Vagina (tissue), 2 donors: ENCODE measurements around the gene TPX2. TPM values are rescaled to one million over a fixed set of nuclear protein-coding genes. Genes with fewer than 3 reads are reported as not detected.

ENCODE experiments used
- DNase-seq, 2 donors: peaks; one replicate each; pipeline ENCODE4 v3.0.0-alpha.2; 2017; ENCODE audit errors: extremely low spot score in 2 of 2
- H3K27ac ChIP-seq: fragments of 200-600 bp; sonication (generic); one replicate; pipeline ENCODE4 v1.5.1; 2019
- H3K27me3 ChIP-seq: fragments of 200-600 bp; sonication (generic); one replicate; pipeline ENCODE4 v1.5.1; 2019
- H3K36me3 ChIP-seq, 2 donors: fragments of 200-600 bp; sonication (generic); one replicate each; pipeline ENCODE4 v1.5.1; 2017 to 2019
- H3K4me1 ChIP-seq: fragments of 200-600 bp; sonication (generic); one replicate; pipeline ENCODE4 v1.5.1; 2019
- H3K4me3 ChIP-seq, 2 donors: fragments of 200-600 bp; sonication (generic); 1 replicate in 1 of 2; 2 replicates in 1 of 2; pipeline ENCODE4 v1.5.1; 2016 to 2019
- H3K9me3 ChIP-seq: fragments of 200-600 bp; sonication (generic); one replicate; pipeline ENCODE4 v1.5.1; 2019
- POLR2A ChIP-seq, 2 donors: fragments of 450-650 bp; IDR thresholded peaks; one replicate each; pipeline ENCODE4 v1.6.1; 2017; ENCODE audit warnings: antibody characterized with exemption in 2 of 2, mild to moderate bottlenecking in 2 of 2, moderate library complexity in 2 of 2
- POLR2AphosphoS5 ChIP-seq, 2 donors: sonication (generic); formaldehyde crosslinking; IDR thresholded peaks; one replicate each; pipeline ENCODE4 v1.9.0; 2017; ENCODE audit warnings: antibody characterized with exemption in 2 of 2, mild to moderate bottlenecking in 2 of 2, low read depth in 1 of 2; ENCODE audit not compliant: insufficient read depth in 1 of 2
- intact Hi-C: fragments of 100-400 bp; cut with DNase I; formaldehyde crosslinking; loops from one replicate; pipeline ENCODE4 v1.15.1; 2023
- total RNA-seq: library from RNA; depleted of rRNA; stranded (reverse); fragments of >200 nt; gene quantifications from one replicate; pipeline ENCODE4 v1.2.3, GENCODE V29; 2016
- TF ChIP-seq, protein P1 (sequence below), 3 experiments: fragments of 450-650 bp in 2 of 3; fragments of 200-600 bp in 1 of 3; sonication (generic) in 1 of 3; IDR thresholded peaks; one replicate each; pipeline ENCODE4 v1.5.1; 2017 to 2019; ENCODE audit warnings: antibody characterized with exemption in 3 of 3, mild to moderate bottlenecking in 2 of 3, moderate library complexity in 2 of 3

The TPX2 gene
- total RNA-seq, 1 donor from 2014 or later, result 6.1 TPM

DNA sequence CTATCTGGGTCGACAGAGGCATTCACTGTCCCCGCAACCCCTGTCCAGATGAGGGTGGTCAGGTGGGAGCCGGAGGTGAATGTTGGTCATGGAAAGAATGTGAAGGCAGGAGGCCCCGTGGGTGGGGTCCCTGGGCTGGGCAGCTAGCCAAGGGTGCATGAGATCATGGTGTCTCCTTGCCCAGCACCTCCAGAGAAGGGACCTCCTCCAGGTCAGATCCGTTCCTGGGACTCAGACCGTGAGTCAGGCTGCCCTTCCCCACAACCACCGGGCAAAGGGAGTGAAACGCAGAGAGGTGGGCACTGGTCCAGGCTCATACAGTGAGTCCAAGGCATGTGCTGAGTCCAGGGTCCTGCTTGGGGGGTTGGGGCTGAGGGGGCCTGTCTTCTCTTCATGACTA lies 102.8 kb downstream of the TPX2 start:
- Histone ChIP-seq H3K9me3 (no peaks in the 10 kb centered on the region), H3K36me3 (no peaks in the 10 kb centered on the region), H3K27me3 (no peaks in the 10 kb centered on the region), H3K4me1 (peaks cover 31% of the 10 kb centered on the region), H3K4me3 (no peak overlapping the region), H3K27ac (peak overlapping the region; percentile 66)
- no peak for DNase-seq
- TF ChIP-seq POLR2A (IDR thresholded peaks at IDR 0.05) (no peak), POLR2AphosphoS5 (IDR thresholded peaks at IDR 0.05; ENCODE audit: insufficient read depth in 1 of 2, low read depth in 1 of 2) (no peak)
- TF ChIP-seq, protein P1, sequence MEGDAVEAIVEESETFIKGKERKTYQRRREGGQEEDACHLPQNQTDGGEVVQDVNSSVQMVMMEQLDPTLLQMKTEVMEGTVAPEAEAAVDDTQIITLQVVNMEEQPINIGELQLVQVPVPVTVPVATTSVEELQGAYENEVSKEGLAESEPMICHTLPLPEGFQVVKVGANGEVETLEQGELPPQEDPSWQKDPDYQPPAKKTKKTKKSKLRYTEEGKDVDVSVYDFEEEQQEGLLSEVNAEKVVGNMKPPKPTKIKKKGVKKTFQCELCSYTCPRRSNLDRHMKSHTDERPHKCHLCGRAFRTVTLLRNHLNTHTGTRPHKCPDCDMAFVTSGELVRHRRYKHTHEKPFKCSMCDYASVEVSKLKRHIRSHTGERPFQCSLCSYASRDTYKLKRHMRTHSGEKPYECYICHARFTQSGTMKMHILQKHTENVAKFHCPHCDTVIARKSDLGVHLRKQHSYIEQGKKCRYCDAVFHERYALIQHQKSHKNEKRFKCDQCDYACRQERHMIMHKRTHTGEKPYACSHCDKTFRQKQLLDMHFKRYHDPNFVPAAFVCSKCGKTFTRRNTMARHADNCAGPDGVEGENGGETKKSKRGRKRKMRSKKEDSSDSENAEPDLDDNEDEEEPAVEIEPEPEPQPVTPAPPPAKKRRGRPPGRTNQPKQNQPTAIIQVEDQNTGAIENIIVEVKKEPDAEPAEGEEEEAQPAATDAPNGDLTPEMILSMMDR (IDR thresholded peaks at IDR 0.05), result no peak
- intact Hi-C loops, result no loop called here

DNA sequence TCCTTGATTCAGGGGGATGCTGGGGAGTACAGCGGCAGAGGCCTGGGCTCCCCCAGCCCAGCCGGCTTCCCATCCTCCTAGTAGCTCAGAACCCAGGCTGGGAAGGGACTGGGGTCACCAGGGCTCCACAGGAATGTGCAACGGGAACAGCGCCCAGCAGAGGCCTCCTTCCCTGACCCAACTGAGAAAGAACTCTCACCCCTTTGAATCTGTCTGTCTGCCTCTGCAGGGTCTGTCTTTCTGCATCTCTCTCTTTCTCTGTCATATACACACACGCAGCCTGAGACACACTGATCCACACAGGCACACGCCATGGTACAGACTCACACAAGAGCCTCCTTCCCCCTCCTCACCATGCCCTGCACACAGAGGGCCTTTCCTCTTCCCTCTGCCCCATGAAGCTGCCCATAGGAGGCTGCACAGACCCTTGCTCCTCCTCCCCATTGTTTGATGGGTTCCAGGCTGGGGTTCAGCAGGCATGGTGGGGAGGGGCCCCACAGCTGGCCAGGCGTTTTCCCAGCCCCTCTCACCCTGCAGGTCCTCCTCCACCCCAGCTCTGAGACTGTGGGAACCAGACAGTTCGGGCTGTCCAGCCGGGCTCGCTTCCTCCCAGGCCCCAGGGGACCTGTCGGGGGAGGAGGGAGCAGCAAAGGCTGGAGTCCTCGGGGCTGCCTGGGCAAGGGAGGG lies 103.5 kb downstream of the TPX2 start:
- Histone ChIP-seq H3K27me3 (no peaks in the 10 kb centered on the region), H3K4me1 (peaks cover 27% of the 10 kb centered on the region), H3K27ac (peak overlapping the region; percentile 66), H3K9me3 (no peaks in the 10 kb centered on the region), H3K4me3 (no peak overlapping the region), H3K36me3 (no peaks in the 10 kb centered on the region)
- no peak for DNase-seq
- intact Hi-C loops, result no loop called here
- TF ChIP-seq, protein P1 (IDR thresholded peaks at IDR 0.05), result no peak
- TF ChIP-seq POLR2AphosphoS5 (IDR thresholded peaks at IDR 0.05; ENCODE audit: insufficient read depth in 1 of 2, low read depth in 1 of 2), result peak in 1 of 2 donors; percentile 17

DNA sequence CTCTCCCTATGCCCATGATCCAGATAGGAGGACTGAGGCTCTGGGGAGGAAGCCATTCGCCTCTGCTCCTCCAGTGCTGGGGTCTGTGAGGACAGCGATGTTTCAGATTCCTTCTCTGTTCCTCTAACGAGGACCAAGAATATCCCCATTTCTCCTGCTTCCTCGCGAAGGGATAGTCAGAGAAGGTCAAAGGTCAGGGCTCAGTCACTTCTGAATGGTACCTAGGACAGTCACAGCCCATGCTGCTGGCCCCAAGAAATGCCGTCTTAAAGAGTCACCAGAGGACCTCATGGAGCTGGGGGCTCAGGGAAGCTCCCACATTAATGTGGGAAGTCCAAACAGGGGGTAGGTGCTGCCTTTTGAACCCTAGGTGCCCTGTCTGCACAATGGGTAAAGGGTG lies 104.2 kb downstream of the TPX2 start:
- TF ChIP-seq POLR2AphosphoS5 (IDR thresholded peaks at IDR 0.05; ENCODE audit: insufficient read depth in 1 of 2, low read depth in 1 of 2) (no peak), POLR2A (IDR thresholded peaks at IDR 0.05) (no peak)
- TF ChIP-seq, protein P1 (IDR thresholded peaks at IDR 0.05), result no peak
- Histone ChIP-seq H3K36me3 (no peaks in the 10 kb centered on the region), H3K4me3 (peak overlapping the region in 1 of 2 donors; percentile 31), H3K27ac (peak overlapping the region; percentile 66), H3K27me3 (no peaks in the 10 kb centered on the region), H3K4me1 (peaks cover 27% of the 10 kb centered on the region), H3K9me3 (no peaks in the 10 kb centered on the region)
- intact Hi-C loops, result no loop called here
- no peak for DNase-seq

DNA sequence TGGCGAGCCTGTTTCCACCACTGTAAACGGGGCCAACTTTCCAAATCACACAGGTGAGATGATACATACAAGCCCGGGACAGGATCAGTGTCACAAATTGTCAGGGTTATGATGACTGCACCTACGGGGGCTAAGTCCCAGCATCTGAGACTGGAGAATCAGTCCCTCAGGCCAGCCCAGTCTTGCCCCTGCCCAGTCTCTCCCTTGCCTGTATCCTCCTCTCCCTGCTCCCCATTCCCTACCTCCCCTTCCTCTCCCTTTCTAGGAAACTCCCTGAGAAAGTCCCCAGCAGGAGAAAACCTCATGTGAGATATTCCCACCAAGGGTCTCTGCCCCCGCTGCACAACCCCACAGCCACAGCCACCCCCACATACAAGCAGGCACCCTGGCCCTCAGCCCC lies 104.8 kb downstream of the TPX2 start:
- H3K4me3 ChIP-seq, result peak overlapping the region in 1 of 2 donors; percentile 31

More for the DNA sequence above, 104.8 kb downstream of the TPX2 start:
- TF ChIP-seq POLR2A (IDR thresholded peaks at IDR 0.05) (no peak), POLR2AphosphoS5 (IDR thresholded peaks at IDR 0.05; ENCODE audit: insufficient read depth in 1 of 2, low read depth in 1 of 2) (no peak)
- TF ChIP-seq, protein P1 (IDR thresholded peaks at IDR 0.05), result no peak
- Histone ChIP-seq H3K9me3 (no peaks in the 10 kb centered on the region), H3K27ac (peak overlapping the region; percentile 66), H3K27me3 (no peaks in the 10 kb centered on the region), H3K36me3 (no peaks in the 10 kb centered on the region), H3K4me1 (peaks cover 27% of the 10 kb centered on the region)
- no peak for DNase-seq
- intact Hi-C loops, result no loop called here
